ENCODE results near the gene CEACAM8. TPM values are rescaled to one million over a fixed set of nuclear protein-coding genes. Genes with fewer than 3 reads are reported as not detected.
"Not testable (repeated sequence)": the region's sequence is repeated elsewhere in the genome, so short reads cannot be mapped to it uniquely, and the experiment has no call there.

Gene CEACAM8
- total RNA-seq, 1 donor from 2014 or later: not detected

DNA sequence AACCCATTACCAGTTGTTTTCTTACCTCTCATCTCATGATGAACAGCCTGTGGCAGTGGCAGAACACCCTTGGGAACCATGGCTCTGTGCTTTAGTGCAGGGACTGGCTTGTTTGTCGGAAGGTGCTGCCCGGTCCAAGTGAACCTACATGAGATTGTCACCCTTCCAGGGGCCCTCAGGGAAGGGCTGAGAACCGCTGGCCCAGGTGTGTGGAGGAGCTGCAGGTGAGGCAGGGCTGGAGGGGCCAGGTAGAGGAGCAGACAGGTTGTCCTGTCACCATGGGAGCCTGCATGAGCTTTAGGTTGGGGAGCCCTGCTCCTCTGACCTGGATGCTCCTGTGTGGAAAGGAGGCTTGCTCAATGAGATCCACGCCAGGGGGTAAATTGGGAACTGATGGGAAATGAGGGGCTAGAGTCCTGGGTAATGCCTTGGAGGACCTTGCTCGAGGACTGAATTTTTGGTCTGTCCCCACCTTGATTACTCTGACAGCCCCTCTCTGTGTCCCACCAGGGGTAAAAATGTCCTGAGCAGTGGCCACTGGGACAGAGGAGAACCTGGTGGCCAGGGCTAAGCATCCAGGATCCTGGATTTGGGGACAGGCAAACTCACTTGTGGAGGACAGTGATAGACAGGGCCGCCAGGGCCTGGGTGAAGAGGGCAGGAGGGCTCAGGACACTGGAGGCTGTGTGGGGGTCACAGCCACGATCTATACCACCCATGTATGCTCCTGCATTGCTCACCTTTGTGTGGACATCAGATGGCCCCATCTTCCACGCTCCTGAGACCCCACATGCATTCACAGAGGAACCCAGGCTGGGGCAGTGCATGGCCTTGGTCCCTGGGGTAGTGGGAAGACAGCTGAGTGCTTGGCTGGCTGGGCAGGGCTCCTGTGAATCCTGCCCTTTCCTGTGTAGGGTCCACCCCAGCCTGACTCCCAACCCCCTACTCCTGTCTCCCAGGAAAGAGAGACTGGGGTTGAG lies 42.3 kb downstream of the CEACAM8 start:
- Histone ChIP-seq H3K27me3 (ENCODE audit: control insufficient read depth, insufficient read depth, low read length) (peaks cover 14% of the 10 kb centered on the region), H3K36me3 (ENCODE audit: control insufficient read depth, insufficient read depth, low read length) (no peaks in the 10 kb centered on the region), H3K4me3 (ENCODE audit: low read depth, low read length) (no peak overlapping the region)
- no peak for DNase-seq (ENCODE audit: low read depth)
- TF ChIP-seq, protein P1, sequence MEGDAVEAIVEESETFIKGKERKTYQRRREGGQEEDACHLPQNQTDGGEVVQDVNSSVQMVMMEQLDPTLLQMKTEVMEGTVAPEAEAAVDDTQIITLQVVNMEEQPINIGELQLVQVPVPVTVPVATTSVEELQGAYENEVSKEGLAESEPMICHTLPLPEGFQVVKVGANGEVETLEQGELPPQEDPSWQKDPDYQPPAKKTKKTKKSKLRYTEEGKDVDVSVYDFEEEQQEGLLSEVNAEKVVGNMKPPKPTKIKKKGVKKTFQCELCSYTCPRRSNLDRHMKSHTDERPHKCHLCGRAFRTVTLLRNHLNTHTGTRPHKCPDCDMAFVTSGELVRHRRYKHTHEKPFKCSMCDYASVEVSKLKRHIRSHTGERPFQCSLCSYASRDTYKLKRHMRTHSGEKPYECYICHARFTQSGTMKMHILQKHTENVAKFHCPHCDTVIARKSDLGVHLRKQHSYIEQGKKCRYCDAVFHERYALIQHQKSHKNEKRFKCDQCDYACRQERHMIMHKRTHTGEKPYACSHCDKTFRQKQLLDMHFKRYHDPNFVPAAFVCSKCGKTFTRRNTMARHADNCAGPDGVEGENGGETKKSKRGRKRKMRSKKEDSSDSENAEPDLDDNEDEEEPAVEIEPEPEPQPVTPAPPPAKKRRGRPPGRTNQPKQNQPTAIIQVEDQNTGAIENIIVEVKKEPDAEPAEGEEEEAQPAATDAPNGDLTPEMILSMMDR (IDR thresholded peaks at IDR 0.05; ENCODE audit: insufficient read depth, low read length, poor library complexity, severe bottlenecking): no peak

- H3K36me3 ChIP-seq (ENCODE audit: control insufficient read depth, insufficient read depth, low read length); H3K27me3 ChIP-seq (ENCODE audit: control insufficient read depth, insufficient read depth, low read length); H3K4me3 ChIP-seq (ENCODE audit: low read depth, low read length); DNase-seq (ENCODE audit: low read depth): not testable (repeated sequence)
Measured at GRCh38 chr19:42550521-42550920, 44.2 kb downstream of the CEACAM8 start.

DNA sequence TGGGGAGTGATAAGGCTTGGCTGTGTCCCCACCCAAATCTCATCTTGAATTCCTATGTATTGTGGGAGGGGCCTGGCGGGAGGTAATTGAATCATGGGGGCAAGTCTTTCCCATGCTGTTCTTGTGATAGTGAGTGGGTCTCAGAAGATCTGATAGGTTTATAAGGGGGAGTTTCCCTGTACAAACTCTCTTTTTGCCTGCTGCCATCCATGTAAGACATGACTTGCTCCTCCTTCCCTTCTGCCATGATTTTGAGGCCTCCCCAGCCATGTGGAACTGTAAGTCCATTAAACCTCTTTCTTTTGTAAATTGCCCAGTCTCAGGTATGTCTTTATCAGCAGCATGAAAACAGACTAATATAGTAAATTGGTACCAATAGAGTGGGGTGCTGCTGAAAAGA lies 45.7 kb downstream of the CEACAM8 start:
- DNase-seq (ENCODE audit: low read depth): not testable (repeated sequence)

GRCh38 chr19:42548552-42548951 lies 46.2 kb downstream of the CEACAM8 start:
- TF ChIP-seq, protein P1 (IDR thresholded peaks at IDR 0.05; ENCODE audit: insufficient read depth, low read length, poor library complexity, severe bottlenecking): no peak
- Histone ChIP-seq H3K27me3 (ENCODE audit: control insufficient read depth, insufficient read depth, low read length) (peaks cover 4% of the 10 kb centered on the region), H3K4me3 (ENCODE audit: low read depth, low read length) (no peak overlapping the region), H3K36me3 (ENCODE audit: control insufficient read depth, insufficient read depth, low read length) (no peaks in the 10 kb centered on the region)
- no peak for DNase-seq (ENCODE audit: low read depth)

More for the DNA sequence above, 45.7 kb downstream of the CEACAM8 start:
- H3K36me3 ChIP-seq (ENCODE audit: control insufficient read depth, insufficient read depth, low read length); H3K27me3 ChIP-seq (ENCODE audit: control insufficient read depth, insufficient read depth, low read length); H3K4me3 ChIP-seq (ENCODE audit: low read depth, low read length): not testable (repeated sequence)

DNA sequence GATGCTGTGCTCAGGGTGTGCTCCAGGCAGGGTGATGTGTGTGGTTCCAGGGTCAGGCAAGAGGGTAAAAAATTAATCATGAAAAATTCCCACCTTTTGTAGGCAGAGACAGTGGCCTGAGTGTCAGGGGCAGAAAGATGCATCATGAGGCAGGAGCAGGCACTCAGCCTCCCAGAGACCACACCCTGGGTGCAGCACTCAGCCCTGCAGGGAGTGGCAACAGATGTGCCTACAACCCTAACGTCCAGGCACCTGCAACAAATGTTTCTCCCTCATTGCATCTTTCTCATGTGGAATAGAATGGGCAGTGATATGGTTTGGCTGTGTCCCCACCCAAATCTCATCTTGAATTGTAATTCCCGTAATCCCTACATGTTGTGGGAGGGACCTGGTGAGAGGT lies 46.8 kb downstream of the CEACAM8 start:
- H3K27me3 ChIP-seq (ENCODE audit: control insufficient read depth, insufficient read depth, low read length): peaks cover 6% of the 10 kb centered on the region
- TF ChIP-seq, protein P1 (IDR thresholded peaks at IDR 0.05; ENCODE audit: insufficient read depth, low read length, poor library complexity, severe bottlenecking): no peak
- no peak for DNase-seq (ENCODE audit: low read depth)
- no peak overlapping the region for H3K4me3 ChIP-seq (ENCODE audit: low read depth, low read length)
- no peaks in the 10 kb centered on the region for H3K36me3 ChIP-seq (ENCODE audit: control insufficient read depth, insufficient read depth, low read length)

- TF ChIP-seq, protein P1 (IDR thresholded peaks at IDR 0.05; ENCODE audit: insufficient read depth, low read length, poor library complexity, severe bottlenecking): no peak
- Histone ChIP-seq H3K36me3 (ENCODE audit: control insufficient read depth, insufficient read depth, low read length) (no peaks in the 10 kb centered on the region), H3K27me3 (ENCODE audit: control insufficient read depth, insufficient read depth, low read length) (peaks cover 6% of the 10 kb centered on the region), H3K4me3 (ENCODE audit: low read depth, low read length) (no peak overlapping the region)
- DNase-seq (ENCODE audit: low read depth): no peak
Measured at GRCh38 chr19:42546831-42547500, 47.8 kb downstream of the CEACAM8 start.

Data from kidney epithelial cell (primary cell).